ENCODE measurements around the gene UGT1A3. TPM values are rescaled to one million over a fixed set of nuclear protein-coding genes. Genes with fewer than 3 reads are reported as not detected.
"Not testable (repeated sequence)": the region's sequence is repeated elsewhere in the genome, so short reads cannot be mapped to it uniquely, and the experiment has no call there.

UGT1A3 gene
- total RNA-seq, 1 donor from 2014 or later: not detected

DNA sequence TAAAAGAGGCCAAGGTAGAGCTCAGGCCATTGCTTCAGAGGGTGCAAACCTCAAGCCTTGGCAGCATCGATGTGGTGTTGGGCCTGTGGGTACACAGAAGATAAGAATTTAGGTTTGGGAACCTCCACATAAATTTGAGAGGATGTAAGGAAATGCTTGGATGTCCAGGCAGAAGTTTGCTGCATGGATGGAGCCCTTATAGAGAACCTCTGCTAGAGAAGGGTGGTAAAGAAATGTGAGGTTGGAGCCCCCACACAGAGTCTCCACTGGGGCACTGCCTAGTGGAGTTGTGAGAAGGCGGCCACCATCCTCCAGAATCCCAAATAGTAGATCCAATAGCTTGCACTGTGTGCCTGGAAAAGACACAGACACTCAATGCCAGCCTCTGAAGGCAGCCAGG is 21.8 kb downstream of the UGT1A3 start:
- ATAC-seq; DNase-seq (ENCODE audit: low spot score); intact Hi-C loops (cut with DNase I): not testable (repeated sequence)

DNA sequence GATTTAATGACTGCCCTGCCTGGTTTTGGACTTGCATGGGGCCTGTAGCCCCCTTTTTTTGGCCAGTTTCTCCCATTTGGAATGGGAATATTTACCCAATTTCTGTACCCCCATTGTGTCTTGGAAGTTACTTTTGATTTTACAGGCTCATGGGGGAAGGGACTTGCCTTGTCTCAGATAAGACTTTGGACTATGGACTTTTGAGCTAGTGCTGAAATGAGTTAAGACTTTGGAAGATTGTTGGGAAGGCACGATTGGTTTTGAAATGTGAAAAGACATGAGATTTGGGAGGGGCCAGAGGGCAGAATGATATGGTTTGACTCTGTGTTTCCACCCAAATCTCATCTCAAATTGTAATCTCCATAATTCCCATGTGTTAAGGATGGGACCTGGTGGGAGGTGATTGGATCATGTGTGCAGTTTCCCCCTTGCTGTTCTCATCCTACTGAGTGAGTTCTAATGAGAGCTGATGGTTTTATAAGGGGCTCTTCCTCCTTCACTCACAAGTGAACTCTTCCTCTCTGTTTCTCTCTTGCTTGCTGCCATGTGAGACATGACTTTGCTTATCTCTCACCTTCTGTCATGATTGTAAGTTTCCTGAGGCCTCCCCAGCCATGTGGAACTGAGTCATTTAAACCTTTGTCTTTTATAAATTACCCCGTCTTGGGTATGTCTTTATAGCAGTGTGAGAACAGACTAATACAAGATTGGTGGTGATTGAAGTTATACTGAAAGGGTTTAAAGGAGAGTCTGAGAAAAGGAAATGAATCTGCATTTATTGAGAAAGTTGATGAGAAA is 22.6 kb downstream of the UGT1A3 start:
- ATAC-seq; intact Hi-C loops (cut with DNase I); DNase-seq (ENCODE audit: low spot score): not testable (repeated sequence)

DNA sequence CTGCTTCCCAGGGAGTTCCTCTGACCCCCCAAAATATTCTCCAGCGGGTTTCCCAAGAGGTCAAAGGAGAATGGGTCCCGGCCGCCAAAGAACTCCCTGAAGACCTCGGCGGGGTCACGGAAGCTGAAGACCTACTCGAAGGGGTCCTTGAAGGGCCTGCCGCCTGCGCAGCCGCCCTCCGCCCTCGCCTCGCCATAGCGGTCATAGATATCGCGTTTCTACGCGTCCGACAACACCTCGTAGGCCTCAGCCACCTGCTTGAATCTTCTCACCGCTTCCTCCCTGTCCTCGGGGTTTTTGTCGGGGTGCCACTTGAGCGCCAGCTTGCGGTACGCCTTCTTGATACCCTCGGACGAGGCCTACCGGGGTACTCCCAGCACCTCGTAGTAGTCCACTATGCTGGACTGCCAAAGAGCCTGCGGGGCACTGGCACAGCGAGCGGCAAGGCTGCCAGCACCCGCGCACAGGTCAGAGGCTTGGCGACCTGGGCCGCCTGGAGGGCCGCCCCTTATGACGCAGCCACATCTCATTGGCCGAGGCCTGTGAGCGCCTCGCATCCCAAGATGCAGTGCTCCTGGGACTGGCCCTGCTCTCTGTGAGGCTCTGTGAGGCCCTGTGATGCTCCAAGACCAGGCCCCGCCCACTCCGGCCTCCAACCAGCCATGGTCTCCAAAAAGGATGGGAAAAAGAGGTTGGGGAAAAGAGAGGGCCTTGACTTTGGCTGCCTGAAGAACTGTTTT is 26.2 kb downstream of the UGT1A3 start:
- intact Hi-C loops (cut with DNase I): no loop called here
- no peak for ATAC-seq
- no peak for DNase-seq (ENCODE audit: low spot score)

DNA sequence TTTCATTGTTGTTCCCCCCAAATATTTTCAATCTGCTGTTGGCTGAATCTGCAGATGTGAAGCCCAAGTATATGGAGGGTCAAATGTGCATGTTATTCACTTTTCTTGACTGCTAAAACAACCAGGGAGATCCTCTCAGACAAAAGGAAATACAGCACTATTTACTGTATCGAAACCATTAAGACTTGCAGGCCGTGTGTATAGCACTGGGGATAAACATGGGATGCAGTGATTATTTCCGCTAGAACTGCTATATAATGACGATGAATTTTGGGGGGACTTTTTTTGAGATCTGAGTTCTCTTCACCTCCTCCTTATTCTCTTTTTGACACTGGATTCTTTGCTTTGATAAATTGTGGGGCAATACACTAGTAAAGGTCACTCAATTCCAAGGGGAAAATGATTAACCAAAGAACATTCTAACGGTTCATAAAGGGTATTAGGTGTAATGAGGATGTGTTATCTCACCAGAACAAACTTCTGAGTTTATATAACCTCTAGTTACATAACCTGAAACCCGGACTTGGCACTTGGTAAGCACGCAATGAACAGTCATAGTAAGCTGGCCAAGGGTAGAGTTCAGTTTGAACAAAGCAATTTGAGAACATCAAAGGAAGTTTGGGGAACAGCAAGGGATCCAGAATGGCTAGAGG is 27.7 kb downstream of the UGT1A3 start:
- DNase-seq (ENCODE audit: low spot score): no peak
- no peak for ATAC-seq
- intact Hi-C loops (cut with DNase I): no loop called here

DNA sequence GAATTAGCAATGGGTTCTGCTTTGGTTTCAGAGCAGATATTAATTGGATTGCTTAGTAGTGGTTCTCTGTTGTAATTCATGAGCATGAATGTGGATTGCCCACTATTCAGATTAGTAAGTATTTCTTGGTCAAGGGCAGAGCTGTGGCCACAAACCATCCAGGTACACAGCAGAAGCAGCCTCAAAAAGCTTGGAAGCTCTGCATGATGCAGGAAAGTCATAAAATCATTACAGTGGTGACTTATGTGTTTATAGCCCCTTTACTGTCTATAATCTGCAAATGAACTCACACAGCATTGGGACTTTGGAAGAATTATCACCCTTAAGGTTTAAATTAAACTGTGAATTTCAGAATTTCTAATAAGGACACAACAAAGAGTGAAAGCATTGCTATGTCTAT is 29.3 kb downstream of the UGT1A3 start:
- intact Hi-C loops (cut with DNase I): no loop called here
- DNase-seq (ENCODE audit: low spot score) (no peak), ATAC-seq (no peak)

DNA sequence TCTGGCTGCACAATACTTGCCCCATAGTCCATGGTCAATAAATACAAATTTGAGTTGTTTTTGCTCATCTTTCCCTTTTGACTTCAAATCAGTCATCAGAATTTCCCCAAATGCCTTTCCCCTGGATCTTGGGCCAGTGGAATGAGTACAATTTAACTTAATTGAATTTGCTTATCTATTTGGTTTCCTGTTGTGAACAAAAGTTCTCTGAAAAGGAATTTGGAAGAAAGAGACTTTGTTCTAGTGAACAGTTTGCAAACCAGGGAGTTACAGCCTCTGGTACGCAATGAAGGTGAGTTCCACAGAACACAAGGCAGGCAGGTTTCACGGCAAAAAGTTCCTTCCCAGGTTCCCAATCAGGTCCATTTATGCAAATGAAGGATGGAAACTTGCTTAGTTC is 30.0 kb downstream of the UGT1A3 start:
- no peak for DNase-seq (ENCODE audit: low spot score)
- intact Hi-C loops (cut with DNase I): no loop called here

DNA sequence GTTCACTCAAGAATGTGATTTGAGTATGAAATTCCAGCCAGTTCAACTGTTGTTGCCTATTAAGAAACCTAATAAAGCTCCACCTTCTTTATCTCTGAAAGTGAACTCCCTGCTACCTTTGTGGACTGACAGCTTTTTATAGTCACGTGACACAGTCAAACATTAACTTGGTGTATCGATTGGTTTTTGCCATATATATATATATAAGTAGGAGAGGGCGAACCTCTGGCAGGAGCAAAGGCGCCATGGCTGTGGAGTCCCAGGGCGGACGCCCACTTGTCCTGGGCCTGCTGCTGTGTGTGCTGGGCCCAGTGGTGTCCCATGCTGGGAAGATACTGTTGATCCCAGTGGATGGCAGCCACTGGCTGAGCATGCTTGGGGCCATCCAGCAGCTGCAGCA is 31.2 kb downstream of the UGT1A3 start, which contains the start of gene UGT1A1:
UGT1A1 (plus strand) TSS at position 228 of the 400 bp plus-strand sequence; CDS start at position 246, 18 bp downstream.
- no peak for DNase-seq (ENCODE audit: low spot score)
- no peak for ATAC-seq
- intact Hi-C loops (cut with DNase I): no loop called here

More for the DNA sequence above, 30.0 kb downstream of the UGT1A3 start:
- ATAC-seq: no peak

DNA sequence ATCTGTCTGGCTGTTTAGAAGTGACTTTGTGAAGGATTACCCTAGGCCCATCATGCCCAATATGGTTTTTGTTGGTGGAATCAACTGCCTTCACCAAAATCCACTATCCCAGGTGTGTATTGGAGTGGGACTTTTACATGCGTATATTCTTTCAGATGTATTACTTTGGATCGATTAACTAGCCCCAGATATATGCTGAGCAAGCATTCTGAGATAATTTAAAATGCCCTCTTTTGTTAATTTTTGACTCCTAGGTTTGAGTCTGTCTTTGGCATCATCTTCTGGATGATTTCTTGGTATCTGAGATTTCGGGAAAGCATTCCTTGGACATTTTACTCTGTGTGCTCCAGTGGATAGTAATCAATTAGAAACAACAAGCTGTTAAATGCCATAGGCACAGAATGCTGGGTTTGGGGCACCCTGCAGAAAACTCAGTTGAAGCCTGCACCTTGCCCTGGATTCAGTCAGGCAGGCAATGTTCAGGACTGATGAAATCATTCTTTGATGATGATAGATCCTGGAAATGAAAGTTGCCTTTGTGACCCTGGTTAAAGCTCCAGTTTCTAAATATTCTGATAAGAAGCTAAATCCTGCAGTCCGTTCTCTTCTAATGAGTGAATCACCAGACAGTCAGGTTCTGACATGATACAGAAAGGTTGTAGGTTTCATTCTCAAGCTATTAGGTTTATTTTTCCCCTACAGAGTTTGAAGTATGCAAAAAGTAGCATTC is 32.4 kb downstream of the UGT1A3 start:
- no peak for DNase-seq (ENCODE audit: low spot score)
- ATAC-seq: no peak
- intact Hi-C loops (cut with DNase I): no loop called here

DNA sequence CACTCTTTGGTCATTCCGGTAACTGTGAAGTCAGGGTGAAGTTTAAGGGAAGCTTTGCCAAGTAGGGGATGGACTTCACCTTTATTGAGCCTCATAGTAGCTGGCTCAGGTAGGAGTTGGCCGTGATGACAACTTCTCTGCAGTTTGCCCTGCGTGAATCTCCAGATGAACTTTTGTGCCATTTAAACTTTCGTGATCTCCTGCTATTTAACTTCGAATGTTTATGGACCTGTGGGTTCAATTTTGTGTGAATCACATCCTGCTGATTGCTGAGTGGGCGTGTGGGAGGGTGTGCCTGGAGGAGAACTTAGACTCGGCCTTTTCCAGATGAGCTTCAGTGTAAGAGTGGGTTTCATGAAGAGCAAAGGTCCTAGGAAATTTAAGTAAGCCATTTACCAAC is 35.4 kb downstream of the UGT1A3 start:
- intact Hi-C loops (cut with DNase I): no loop called here
- DNase-seq (ENCODE audit: low spot score) (no peak), ATAC-seq (no peak)

DNA sequence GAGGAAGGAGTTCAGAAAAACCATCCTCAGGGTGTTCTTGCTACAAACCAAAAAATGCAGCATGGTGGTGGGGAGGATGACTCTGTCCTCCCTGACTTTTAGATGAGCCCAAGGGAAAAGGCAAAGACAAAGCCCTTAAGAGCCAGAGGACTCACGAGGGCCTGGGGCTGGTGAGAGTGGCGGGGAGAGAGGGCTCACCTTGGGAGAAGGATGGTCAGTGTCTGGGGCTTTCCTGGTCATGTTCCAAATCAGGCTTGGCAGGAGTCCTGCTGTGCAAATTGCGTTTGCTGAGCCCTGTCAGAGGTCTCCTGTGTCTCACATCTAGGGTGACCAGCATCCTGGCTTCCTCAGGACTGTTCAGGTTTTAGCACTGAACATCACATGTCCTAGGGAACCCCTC is 35.9 kb downstream of the UGT1A3 start:
- DNase-seq (ENCODE audit: low spot score) (no peak), ATAC-seq (no peak)
- intact Hi-C loops (cut with DNase I): no loop called here

DNA sequence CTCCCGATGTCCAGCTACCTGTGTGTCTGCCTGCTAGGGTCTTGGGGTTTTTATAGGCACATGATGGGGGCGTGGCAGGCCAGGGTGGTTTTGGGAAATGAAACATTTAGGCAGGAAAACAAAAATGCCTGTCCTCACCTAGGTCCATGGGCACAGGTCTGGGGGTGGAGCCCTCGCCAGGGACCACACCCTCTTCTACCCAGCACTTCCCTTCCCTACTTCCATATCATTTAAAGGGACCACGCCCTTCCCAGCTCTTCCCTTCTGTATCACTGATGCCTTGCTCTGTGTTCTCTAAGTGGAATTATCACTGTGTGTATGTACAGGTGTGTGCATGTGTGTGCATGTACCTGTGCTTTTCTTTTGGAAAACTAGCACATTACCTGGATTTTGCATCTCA is 37.6 kb downstream of the UGT1A3 start:
- ATAC-seq (no peak), DNase-seq (ENCODE audit: low spot score) (no peak)
- intact Hi-C loops (cut with DNase I): no loop called here

DNA sequence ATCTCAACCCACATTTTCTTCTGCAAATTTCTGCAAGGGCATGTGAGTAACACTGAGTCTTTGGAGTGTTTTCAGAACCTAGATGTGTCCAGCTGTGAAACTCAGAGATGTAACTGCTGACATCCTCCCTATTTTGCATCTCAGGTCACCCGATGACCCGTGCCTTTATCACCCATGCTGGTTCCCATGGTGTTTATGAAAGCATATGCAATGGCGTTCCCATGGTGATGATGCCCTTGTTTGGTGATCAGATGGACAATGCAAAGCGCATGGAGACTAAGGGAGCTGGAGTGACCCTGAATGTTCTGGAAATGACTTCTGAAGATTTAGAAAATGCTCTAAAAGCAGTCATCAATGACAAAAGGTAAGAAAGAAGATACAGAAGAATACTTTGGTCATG is 39.2 kb downstream of the UGT1A3 start:
- DNase-seq (ENCODE audit: low spot score): no peak
- intact Hi-C loops (cut with DNase I): no loop called here
- no peak for ATAC-seq

DNA sequence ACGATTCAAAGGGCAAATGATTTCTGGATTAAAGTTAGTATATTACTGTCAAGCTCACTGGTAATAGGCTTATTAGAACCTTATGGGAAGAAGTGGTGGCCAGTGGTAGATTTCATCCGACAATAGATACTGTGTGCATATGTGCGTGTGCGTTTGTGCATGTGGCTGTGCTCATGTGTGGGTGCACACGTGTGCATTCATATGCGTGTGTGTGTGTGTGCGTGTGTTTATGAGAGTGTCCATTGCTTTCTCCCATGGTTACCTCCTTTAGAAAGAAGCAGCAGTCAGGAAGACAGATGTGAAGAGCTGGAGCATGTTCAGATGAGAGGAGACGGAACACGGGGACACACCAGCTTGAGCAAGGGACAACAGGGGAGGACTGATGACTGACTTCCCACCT is 40.4 kb downstream of the UGT1A3 start:
- intact Hi-C loops (cut with DNase I): no loop called here
- no peak for DNase-seq (ENCODE audit: low spot score)

DNA sequence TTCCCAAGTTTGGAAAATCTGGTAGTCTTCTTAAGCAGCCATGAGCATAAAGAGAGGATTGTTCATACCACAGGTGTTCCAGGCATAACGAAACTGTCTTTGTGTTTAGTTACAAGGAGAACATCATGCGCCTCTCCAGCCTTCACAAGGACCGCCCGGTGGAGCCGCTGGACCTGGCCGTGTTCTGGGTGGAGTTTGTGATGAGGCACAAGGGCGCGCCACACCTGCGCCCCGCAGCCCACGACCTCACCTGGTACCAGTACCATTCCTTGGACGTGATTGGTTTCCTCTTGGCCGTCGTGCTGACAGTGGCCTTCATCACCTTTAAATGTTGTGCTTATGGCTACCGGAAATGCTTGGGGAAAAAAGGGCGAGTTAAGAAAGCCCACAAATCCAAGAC is 43.3 kb downstream of the UGT1A3 start:
- DNase-seq (ENCODE audit: low spot score) (no peak), ATAC-seq (no peak)
- intact Hi-C loops (cut with DNase I): no loop called here

More for the DNA sequence above, 40.4 kb downstream of the UGT1A3 start:
- ATAC-seq: no peak

DNA sequence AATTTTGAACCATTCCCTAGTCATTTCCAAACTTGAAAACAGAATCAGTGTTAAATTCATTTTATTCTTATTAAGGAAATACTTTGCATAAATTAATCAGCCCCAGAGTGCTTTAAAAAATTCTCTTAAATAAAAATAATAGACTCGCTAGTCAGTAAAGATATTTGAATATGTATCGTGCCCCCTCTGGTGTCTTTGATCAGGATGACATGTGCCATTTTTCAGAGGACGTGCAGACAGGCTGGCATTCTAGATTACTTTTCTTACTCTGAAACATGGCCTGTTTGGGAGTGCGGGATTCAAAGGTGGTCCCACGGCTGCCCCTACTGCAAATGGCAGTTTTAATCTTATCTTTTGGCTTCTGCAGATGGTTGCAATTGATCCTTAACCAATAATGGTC is 43.7 kb downstream of the UGT1A3 start:
- ATAC-seq: no peak
- no peak for DNase-seq (ENCODE audit: low spot score)
- intact Hi-C loops (cut with DNase I): no loop called here

DNA sequence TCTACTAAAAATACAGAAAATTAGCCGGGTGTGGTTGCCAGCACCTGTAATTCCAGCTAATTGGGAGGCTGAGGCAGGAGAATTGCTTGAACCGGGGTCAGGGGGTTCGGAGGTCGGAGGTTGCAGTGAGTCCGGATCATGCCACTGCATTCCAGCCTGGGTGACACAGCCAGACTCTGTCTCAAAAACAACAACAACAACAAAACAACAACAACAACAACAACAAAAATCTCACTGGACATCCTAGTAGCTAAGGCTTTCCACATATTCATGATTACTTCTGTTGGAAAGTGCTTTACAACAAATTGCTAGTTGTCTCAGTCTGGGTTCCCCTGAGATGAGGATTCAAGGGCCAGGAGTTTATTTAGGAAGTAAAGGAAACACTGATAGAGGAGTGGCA is 45.0 kb downstream of the UGT1A3 start:
- no peak for ATAC-seq
- intact Hi-C loops (cut with DNase I): no loop called here
- no peak for DNase-seq (ENCODE audit: low spot score)

DNA sequence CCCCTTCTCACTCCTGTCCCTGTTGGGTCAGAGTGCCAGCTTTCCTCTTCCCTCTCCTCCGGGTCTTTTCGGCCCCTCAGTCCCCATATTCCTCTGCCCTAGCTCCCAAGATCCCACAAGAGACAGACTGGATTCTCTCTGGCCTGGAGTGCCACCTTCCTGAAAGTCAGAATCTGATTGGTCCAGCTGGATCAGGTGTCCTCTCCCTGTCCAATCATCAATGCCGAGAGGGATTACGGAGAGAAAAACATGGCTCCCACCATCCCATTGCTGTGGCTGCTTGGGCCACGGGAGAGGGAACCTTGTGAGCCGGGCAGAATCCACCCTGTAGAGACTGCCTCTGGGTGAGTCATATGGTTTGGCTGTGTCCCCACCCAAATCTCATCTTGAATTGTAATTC is 46.6 kb downstream of the UGT1A3 start:
- ATAC-seq (no peak), DNase-seq (ENCODE audit: low spot score) (no peak)
- intact Hi-C loops (cut with DNase I): no loop called here

DNA sequence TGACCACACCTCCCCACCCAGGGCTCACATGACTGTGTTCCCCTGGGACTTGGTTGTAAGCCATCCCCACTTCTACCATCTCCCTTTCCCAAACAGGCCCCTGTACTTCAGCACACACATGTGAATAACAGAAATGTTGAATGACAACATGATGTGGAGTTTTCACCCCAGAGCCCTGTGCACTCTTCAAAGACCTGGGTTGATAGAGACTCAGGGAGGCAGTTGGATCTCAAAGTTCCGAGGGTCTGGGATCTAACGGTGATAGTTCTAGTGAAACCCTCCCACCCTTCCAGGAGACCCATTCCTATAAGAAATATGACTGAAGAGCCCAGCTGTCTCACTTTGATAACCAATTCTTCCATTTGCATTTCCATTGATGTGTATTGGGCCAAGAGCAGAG is 49.2 kb downstream of the UGT1A3 start, which contains the start of gene MROH2A:
MROH2A (plus strand) TSS at position 301 of the 400 bp plus-strand sequence. CDS start 1,029 bp downstream, outside the sequence.
- ATAC-seq: no peak
- DNase-seq (ENCODE audit: low spot score): no peak
- intact Hi-C loops (cut with DNase I): no loop called here

DNA sequence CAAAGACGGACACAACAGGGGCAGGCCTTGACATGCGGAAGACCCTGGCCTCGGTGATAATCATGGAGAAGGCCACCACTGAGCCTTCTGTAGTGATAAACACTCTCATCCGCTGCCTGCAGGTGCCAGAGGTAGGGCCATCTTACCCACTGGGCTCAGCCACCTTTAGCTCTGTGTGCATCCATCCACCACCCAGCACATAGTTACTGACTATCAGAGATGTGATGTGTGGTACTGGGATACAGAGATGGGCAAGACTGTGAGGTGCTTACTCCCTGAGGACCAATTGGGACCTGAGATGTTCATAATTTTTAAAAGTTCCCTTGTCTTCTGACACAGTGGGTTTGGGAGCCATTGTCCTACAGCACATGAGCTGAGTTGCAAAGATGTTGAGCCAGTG is 50.9 kb downstream of the UGT1A3 start:
- no peak for DNase-seq (ENCODE audit: low spot score)
- intact Hi-C loops (cut with DNase I): no loop called here
- no peak for ATAC-seq
